ENCODE data around the gene TMEM208. TPM values are rescaled to one million over a fixed set of nuclear protein-coding genes. Genes with fewer than 3 reads are reported as not detected.
A peak's percentile ranks its signal among the peaks of the same experiment; 100 is the strongest.

TMEM208 gene
- total and polyA plus RNA-seq, 2 of the 8 experiments (the other 6 are each of a cell fraction or from before 2014, with no cell fraction given), result 37.7 to 100.0 TPM

DNA sequence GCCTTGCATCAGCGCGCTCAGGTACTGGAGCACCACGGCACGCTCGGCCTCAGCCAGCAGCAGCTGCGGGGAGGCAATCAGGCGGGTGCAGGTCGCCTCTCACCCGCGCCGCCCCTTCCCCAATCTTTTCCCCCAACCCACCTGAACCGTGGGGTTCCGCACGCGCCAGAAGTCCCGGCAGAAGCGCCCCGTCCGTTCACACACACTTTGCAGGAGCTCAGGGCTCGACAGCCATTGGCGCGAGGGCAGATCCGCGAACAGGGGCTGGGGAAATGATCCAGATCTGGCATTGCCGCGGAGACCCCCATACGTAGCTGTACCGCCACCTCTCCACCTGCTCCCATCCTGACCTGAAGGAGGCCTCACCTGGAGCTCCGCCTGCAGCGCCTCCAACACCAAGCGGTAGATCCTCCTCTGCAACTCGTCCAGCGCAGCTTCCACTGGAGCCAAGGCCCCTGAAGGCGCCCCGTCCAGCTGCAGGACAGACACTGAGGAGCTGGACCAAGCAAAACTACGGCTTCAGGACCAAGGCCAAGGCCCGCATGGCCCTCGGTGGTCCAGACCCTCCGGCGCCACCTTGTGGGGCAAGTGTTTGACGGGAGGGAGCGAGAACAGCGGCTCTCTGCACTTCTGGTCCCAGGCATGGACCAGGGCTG, 41.8 kb upstream of the TMEM208 start (continued):
- TF ChIP-seq POU5F1 (IDR thresholded peaks at IDR 0.05; ENCODE audit: low read depth, low read length) (no peak), NRF1 (IDR thresholded peaks at IDR 0.05; ENCODE audit: low read depth, low read length) (no peak), GABPA (IDR thresholded peaks at IDR 0.05; ENCODE audit: borderline replicate concordance, insufficient read depth, low read length) (peak; percentile 77; the same call in 1 of the 2 replicates), TAF7 (optimal IDR thresholded peaks at IDR 0.05; ENCODE audit: borderline replicate concordance, low read depth, low read length) (peak; percentile 47), SIN3A (conservative IDR thresholded peaks at IDR 0.05 in 1 of 2, IDR thresholded peaks at IDR 0.05 in 1 of 2; ENCODE audit: low read depth in 1 of 2, low read length in 2 of 2) (peak; percentile 99 to 100), CEBPB (IDR thresholded peaks at IDR 0.05; ENCODE audit: low read depth, low read length) (no peak), TCF12 (IDR thresholded peaks at IDR 0.05; ENCODE audit: low read depth, low read length) (peak; percentile 47; the same call in 1 of the 2 replicates), YY1 (IDR thresholded peaks at IDR 0.05; ENCODE audit: low read depth, low read length) (peak; percentile 67), RAD21 (IDR thresholded peaks at IDR 0.05 in 1 of 2, conservative IDR thresholded peaks at IDR 0.05 in 1 of 2; ENCODE audit: low read depth in 2 of 2, low read length in 2 of 2) (peak; percentile 74 to 83), SP1 (IDR thresholded peaks at IDR 0.05; ENCODE audit: low read depth, low read length) (0 out of 2 replicates have a peak, but pooled peaks have one; percentile 48), SP2 (IDR thresholded peaks at IDR 0.05; ENCODE audit: low read length) (no peak), MAFK (IDR thresholded peaks at IDR 0.05; ENCODE audit: low read depth, low read length) (no peak), SUZ12 (IDR thresholded peaks at IDR 0.05; ENCODE audit: low read length) (peak; percentile 59), TAF1 (IDR thresholded peaks at IDR 0.05; ENCODE audit: low read depth, low read length) (no peak), SIX5 (IDR thresholded peaks at IDR 0.05; ENCODE audit: low read depth, low read length) (no peak)
- TF ChIP-seq, protein P1, sequence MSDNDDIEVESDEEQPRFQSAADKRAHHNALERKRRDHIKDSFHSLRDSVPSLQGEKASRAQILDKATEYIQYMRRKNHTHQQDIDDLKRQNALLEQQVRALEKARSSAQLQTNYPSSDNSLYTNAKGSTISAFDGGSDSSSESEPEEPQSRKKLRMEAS (IDR thresholded peaks at IDR 0.05), result peak; percentile 95
- TF ChIP-seq, protein P2, sequence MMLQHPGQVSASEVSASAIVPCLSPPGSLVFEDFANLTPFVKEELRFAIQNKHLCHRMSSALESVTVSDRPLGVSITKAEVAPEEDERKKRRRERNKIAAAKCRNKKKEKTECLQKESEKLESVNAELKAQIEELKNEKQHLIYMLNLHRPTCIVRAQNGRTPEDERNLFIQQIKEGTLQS (IDR thresholded peaks at IDR 0.05; ENCODE audit: insufficient read depth, low read depth, low read length), result no peak
- TF ChIP-seq, protein P3, sequence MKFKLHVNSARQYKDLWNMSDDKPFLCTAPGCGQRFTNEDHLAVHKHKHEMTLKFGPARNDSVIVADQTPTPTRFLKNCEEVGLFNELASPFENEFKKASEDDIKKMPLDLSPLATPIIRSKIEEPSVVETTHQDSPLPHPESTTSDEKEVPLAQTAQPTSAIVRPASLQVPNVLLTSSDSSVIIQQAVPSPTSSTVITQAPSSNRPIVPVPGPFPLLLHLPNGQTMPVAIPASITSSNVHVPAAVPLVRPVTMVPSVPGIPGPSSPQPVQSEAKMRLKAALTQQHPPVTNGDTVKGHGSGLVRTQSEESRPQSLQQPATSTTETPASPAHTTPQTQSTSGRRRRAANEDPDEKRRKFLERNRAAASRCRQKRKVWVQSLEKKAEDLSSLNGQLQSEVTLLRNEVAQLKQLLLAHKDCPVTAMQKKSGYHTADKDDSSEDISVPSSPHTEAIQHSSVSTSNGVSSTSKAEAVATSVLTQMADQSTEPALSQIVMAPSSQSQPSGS (IDR thresholded peaks at IDR 0.05; ENCODE audit: low read length), result no peak; the same call in 1 of the 2 replicates
- TF ChIP-seq, protein P4, sequence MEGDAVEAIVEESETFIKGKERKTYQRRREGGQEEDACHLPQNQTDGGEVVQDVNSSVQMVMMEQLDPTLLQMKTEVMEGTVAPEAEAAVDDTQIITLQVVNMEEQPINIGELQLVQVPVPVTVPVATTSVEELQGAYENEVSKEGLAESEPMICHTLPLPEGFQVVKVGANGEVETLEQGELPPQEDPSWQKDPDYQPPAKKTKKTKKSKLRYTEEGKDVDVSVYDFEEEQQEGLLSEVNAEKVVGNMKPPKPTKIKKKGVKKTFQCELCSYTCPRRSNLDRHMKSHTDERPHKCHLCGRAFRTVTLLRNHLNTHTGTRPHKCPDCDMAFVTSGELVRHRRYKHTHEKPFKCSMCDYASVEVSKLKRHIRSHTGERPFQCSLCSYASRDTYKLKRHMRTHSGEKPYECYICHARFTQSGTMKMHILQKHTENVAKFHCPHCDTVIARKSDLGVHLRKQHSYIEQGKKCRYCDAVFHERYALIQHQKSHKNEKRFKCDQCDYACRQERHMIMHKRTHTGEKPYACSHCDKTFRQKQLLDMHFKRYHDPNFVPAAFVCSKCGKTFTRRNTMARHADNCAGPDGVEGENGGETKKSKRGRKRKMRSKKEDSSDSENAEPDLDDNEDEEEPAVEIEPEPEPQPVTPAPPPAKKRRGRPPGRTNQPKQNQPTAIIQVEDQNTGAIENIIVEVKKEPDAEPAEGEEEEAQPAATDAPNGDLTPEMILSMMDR (IDR thresholded peaks at IDR 0.05; ENCODE audit: control extremely low read depth in 1 of 3, insufficient read depth in 1 of 3, low read depth in 1 of 3, low read length in 3 of 3), result peak in 2 of 3 experiments; percentile 95 to 96; a peak in 3 of 4 replicates
